Measurements from ENCODE around the gene PDCD6IP.

The PDCD6IP gene

DNA sequence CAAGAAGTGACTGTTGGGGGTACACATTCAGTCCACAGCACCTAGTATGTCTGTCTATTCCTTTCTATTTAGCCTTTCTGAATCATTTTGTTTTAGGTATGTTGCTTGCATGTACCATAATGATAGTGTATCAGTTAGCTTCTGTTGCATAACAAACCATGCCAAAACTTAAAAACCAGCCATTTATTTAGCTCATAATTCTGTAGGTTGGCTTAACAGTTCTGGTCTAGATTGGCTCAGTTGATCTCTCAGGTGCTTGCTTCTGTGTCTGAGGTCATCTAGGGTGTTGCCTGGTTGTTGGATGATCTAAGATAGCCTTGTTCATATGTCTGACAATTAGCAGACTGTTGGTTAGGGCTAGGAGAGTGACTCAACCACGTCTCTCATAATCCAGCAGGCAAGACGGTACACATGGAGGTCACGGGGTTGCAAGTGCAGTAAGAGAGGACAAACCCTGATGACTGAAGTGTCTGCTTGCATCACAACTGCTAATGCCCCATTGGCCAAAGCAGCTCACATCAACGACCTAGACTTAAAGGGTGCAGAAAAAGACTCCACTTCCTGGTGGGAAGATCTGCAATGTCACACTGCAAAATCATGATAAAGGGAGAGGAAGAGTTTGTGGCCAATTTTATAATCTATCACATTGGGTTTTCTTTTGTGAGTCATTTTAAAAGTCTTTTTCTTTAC is 6.8 kb upstream of the PDCD6IP start:
- H3F3A ChIP-seq (ENCODE audit: low read depth), result no peaks in the 10 kb centered on the region
- no peaks in the 10 kb centered on the region for H3K9me2 ChIP-seq (replicated peaks; ENCODE audit: low read depth, low read length)
- peaks cover 17% of the 10 kb centered on the region for H3K4me1 ChIP-seq (ENCODE audit: insufficient read depth, low read length, poor library complexity, severe bottlenecking)
- no peaks in the 10 kb centered on the region for H4K20me1 ChIP-seq (ENCODE audit: insufficient read depth, low read length, poor library complexity, severe bottlenecking)
- H3K4me3 ChIP-seq (ENCODE audit: low read length, poor library complexity, severe bottlenecking), result peak overlapping the region; percentile 20
- peak overlapping the region; percentile 26 for H3K4me2 ChIP-seq (ENCODE audit: low read depth, low read length, poor library complexity, severe bottlenecking)
- no peaks in the 10 kb centered on the region for H3K9me3 ChIP-seq (ENCODE audit: insufficient read depth, low read depth, low read length)
- no peaks in the 10 kb centered on the region for H3K27me3 ChIP-seq (ENCODE audit: insufficient read depth, low read length, poor library complexity, severe bottlenecking)
- TF ChIP-seq EZH2phosphoT487 (IDR thresholded peaks at IDR 0.05; ENCODE audit: borderline replicate concordance), result no peak
- TF ChIP-seq, protein P1, sequence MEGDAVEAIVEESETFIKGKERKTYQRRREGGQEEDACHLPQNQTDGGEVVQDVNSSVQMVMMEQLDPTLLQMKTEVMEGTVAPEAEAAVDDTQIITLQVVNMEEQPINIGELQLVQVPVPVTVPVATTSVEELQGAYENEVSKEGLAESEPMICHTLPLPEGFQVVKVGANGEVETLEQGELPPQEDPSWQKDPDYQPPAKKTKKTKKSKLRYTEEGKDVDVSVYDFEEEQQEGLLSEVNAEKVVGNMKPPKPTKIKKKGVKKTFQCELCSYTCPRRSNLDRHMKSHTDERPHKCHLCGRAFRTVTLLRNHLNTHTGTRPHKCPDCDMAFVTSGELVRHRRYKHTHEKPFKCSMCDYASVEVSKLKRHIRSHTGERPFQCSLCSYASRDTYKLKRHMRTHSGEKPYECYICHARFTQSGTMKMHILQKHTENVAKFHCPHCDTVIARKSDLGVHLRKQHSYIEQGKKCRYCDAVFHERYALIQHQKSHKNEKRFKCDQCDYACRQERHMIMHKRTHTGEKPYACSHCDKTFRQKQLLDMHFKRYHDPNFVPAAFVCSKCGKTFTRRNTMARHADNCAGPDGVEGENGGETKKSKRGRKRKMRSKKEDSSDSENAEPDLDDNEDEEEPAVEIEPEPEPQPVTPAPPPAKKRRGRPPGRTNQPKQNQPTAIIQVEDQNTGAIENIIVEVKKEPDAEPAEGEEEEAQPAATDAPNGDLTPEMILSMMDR (conservative IDR thresholded peaks at IDR 0.05; ENCODE audit: low read length), result no peak
- H3K36me3 ChIP-seq (ENCODE audit: insufficient read depth, low read length), result no peaks in the 10 kb centered on the region
- H3K9ac ChIP-seq (ENCODE audit: low read depth, low read length, poor library complexity, severe bottlenecking), result no peak overlapping the region
- H2AFZ ChIP-seq (ENCODE audit: low read length), result peak overlapping the region; percentile 84
- H3K79me2 ChIP-seq (ENCODE audit: insufficient read depth, low read length), result no peaks in the 10 kb centered on the region

DNA sequence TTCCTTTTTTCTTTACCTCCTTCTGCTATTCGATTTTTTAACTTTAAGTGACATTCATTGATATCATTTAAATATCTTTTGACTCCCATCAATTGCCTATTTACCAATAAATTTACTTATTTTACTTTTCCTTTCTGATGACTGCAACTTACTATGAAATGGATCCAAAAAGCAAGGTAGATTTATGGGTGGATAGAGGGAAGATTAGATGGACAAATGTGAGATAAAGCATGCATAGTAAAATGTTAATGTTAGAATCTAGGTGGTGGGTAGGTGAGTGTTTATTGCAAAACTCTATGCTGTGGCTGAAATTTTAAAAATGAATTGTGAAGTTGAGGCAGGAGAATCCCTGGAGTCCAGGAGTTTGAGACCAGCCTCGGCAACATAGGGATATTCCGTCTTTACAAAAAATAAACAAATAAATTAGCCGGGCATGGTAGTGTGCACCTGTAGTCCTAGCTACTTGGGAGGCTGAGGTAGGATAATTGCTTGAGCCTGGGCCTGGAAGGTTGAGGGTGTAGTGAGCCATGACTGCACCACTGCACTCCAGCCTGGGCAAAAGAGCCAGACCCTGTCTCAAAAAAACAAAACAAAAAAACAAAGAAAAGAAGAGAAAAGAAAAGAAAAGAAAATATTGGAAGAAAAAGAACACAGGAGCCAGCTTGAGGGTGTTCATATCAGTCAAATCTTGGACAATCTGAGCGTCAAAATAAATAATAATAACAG is 6.1 kb upstream of the PDCD6IP start:
- Histone ChIP-seq H3F3A (ENCODE audit: low read depth) (no peaks in the 10 kb centered on the region), H4K20me1 (ENCODE audit: insufficient read depth, low read length, poor library complexity, severe bottlenecking) (no peaks in the 10 kb centered on the region), H3K9me2 (replicated peaks; ENCODE audit: low read depth, low read length) (no peaks in the 10 kb centered on the region), H3K4me1 (ENCODE audit: insufficient read depth, low read length, poor library complexity, severe bottlenecking) (peaks cover 20% of the 10 kb centered on the region), H3K79me2 (ENCODE audit: insufficient read depth, low read length) (no peaks in the 10 kb centered on the region), H3K36me3 (ENCODE audit: insufficient read depth, low read length) (no peaks in the 10 kb centered on the region), H3K9me3 (ENCODE audit: insufficient read depth, low read depth, low read length) (no peaks in the 10 kb centered on the region), H3K4me3 (ENCODE audit: low read length, poor library complexity, severe bottlenecking) (peak overlapping the region; percentile 20), H3K4me2 (ENCODE audit: low read depth, low read length, poor library complexity, severe bottlenecking) (peak overlapping the region; percentile 26), H2AFZ (ENCODE audit: low read length) (peak overlapping the region; percentile 84; the same call in 1 of the 2 replicates), H3K27me3 (ENCODE audit: insufficient read depth, low read length, poor library complexity, severe bottlenecking) (no peaks in the 10 kb centered on the region), H3K9ac (ENCODE audit: low read depth, low read length, poor library complexity, severe bottlenecking) (no peak overlapping the region)
- TF ChIP-seq, protein P1 (conservative IDR thresholded peaks at IDR 0.05; ENCODE audit: low read length), result no peak
- no peak for TF ChIP-seq EZH2phosphoT487 (IDR thresholded peaks at IDR 0.05; ENCODE audit: borderline replicate concordance)

DNA sequence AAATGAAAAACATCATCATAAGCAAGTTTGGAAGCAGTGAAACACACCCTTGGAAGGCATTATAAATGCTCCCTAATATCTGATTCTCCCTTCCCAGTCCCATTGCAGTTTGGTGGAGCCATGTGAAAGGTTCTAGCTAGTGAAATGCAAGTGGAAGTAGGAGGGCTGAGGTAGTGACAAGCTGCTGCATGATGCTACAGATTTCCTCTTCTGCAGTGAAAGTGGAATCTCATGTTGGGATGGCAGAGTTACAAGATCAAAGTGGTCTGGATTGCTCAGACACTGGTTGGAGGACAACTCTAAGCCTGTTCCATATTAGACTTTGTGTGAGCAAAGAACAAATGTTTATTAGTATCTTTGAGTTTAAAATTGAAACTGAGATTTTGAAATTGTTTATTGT is 3.3 kb upstream of the PDCD6IP start:
- peaks cover 9% of the 10 kb centered on the region for H4K20me1 ChIP-seq (ENCODE audit: insufficient read depth, low read length, poor library complexity, severe bottlenecking)
- H3K4me3 ChIP-seq (ENCODE audit: low read length, poor library complexity, severe bottlenecking), result no peak overlapping the region
- no peaks in the 10 kb centered on the region for H3K9me3 ChIP-seq (ENCODE audit: insufficient read depth, low read depth, low read length)
- no peak overlapping the region for H3K9ac ChIP-seq (ENCODE audit: low read depth, low read length, poor library complexity, severe bottlenecking)
- H3K36me3 ChIP-seq (ENCODE audit: insufficient read depth, low read length), result no peaks in the 10 kb centered on the region
- H3K9me2 ChIP-seq (replicated peaks; ENCODE audit: low read depth, low read length), result no peaks in the 10 kb centered on the region
- H3K27me3 ChIP-seq (ENCODE audit: insufficient read depth, low read length, poor library complexity, severe bottlenecking), result no peaks in the 10 kb centered on the region
- H3F3A ChIP-seq (ENCODE audit: low read depth), result no peaks in the 10 kb centered on the region
- peaks cover 13% of the 10 kb centered on the region for H3K79me2 ChIP-seq (ENCODE audit: insufficient read depth, low read length)
- no peak overlapping the region for H3K4me2 ChIP-seq (ENCODE audit: low read depth, low read length, poor library complexity, severe bottlenecking)
- peaks cover 37% of the 10 kb centered on the region for H3K4me1 ChIP-seq (ENCODE audit: insufficient read depth, low read length, poor library complexity, severe bottlenecking)
- no peak overlapping the region for H2AFZ ChIP-seq (ENCODE audit: low read length)
- no peak for TF ChIP-seq EZH2phosphoT487 (IDR thresholded peaks at IDR 0.05; ENCODE audit: borderline replicate concordance)
- TF ChIP-seq, protein P1 (conservative IDR thresholded peaks at IDR 0.05; ENCODE audit: low read length), result no peak

Data from Loucy (cell line).